IgD-negative memory B cell (primary cell): ENCODE data around the gene ITIH3. TPM values are rescaled to one million over a fixed set of nuclear protein-coding genes. Genes with fewer than 3 reads are reported as not detected.
A peak's percentile ranks its signal among the peaks of the same experiment; 100 is the strongest.

ENCODE experiments used
- H3K27ac Mint-ChIP-seq, 3 donors: one replicate each; pipeline ENCODE4 v1.8.0; 2020 to 2022; ENCODE audit warnings: mild to moderate bottlenecking in 3 of 3, mixed read lengths in 3 of 3, moderate library complexity in 1 of 3
- H3K27me3 Mint-ChIP-seq: one replicate; pipeline ENCODE4 v1.8.0; 2021; ENCODE audit warnings: mixed read lengths
- H3K36me3 Mint-ChIP-seq: one replicate; pipeline ENCODE4 v1.8.0; 2020; ENCODE audit warnings: mild to moderate bottlenecking, mixed read lengths
- H3K4me1 Mint-ChIP-seq, 3 donors: one replicate each; pipeline ENCODE4 v1.8.0; 2020 to 2022; ENCODE audit warnings: mixed read lengths in 3 of 3, mild to moderate bottlenecking in 1 of 3
- H3K4me3 Mint-ChIP-seq, 4 donors: one replicate each; pipeline ENCODE4 v1.8.0; 2020 to 2022; ENCODE audit warnings: mild to moderate bottlenecking in 4 of 4, mixed read lengths in 4 of 4, moderate library complexity in 3 of 4
- H3K9me3 Mint-ChIP-seq, 3 donors: one replicate each; pipeline ENCODE4 v1.8.0; 2020 to 2021; ENCODE audit warnings: mixed read lengths in 3 of 3, mild to moderate bottlenecking in 1 of 3
- polyA plus RNA-seq: library from polyadenylated mRNA; unstranded; fragments of 300-500 nt; fragmentation: Illumina TruSeq; gene quantifications from one replicate; pipeline ENCODE4 v1.2.3, GENCODE V29; 2021

Gene ITIH3
- polyA plus RNA-seq, result not detected

- H3K27ac Mint-ChIP-seq, result no peak within 1 kb of the TSS
- H3K36me3 Mint-ChIP-seq, result peaks cover 2% of the 10 kb centered on the region
- no peaks in the 10 kb centered on the region for H3K4me1 Mint-ChIP-seq
- H3K27me3 Mint-ChIP-seq, result no peaks in the 10 kb centered on the region
- no peak within 1 kb of the TSS for H3K4me3 Mint-ChIP-seq
- H3K9me3 Mint-ChIP-seq, result no peaks in the 10 kb centered on the region
Measured at GRCh38 chr3:52794612-52795099, at the start of gene ITIH3. Gene ITIH3 (plus strand): TSS chr3:52794796. CDS start chr3:52794804, 8 bp downstream.

DNA sequence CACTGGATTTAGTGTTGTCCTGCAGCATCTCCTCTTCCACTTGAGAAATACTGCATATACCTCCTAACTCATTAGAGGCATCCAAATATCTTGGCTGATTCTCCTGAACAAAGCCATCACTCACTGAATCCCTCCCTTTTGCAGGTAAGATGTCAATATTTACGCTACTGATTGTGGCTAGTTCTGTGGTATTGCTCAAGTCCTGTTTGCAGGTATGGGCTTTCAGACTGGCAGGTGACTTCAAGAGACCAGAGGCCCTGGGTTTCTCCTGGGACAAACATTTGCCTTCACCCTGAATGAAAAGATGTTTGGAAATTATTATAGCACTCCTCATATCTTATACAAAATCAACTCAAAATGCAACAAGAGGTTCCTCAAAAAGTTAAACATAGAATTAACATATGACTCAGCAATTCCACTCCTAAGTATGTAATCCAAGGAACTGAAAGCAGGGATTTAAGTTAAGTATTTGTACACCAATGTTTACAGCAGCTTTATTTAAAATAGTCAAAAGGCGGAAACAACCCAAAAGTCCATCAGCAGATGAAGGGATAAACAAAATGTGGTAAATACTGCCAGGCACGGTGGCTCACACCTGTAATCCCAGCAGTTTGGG lies 42.4 kb upstream of the ITIH3 start:
- no peaks in the 10 kb centered on the region for H3K36me3 Mint-ChIP-seq

DNA sequence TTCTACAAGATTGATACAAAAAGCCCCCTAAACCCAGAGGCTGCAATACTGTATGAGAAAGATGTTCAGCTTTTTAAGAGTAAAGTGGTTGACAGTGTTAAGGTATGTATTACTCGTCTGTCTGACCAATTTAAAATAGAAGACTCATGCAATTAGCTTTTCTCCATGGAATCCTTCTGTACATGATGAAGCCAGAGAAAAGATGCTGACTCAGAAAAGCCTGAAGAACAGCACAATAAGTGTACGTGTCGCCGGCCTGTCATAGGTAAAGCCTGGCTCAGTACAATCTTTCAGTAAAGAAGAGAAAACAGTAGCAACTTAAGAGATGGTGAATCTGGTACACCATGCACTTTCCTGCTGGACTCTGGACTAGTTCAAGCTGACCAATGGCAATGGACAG lies 40.2 kb upstream of the ITIH3 start:
- Mint-ChIP-seq H3K36me3 (peaks cover 3% of the 10 kb centered on the region), H3K4me3 (no peak overlapping the region), H3K27me3 (no peaks in the 10 kb centered on the region), H3K27ac (no peak overlapping the region), H3K9me3 (no peaks in the 10 kb centered on the region), H3K4me1 (peaks cover 0 to 1% (median 0%) of the 10 kb centered on the region in 3 donors)

More for the DNA sequence above, 42.4 kb upstream of the ITIH3 start:
- Mint-ChIP-seq H3K27me3 (no peaks in the 10 kb centered on the region), H3K4me3 (no peak overlapping the region), H3K9me3 (no peaks in the 10 kb centered on the region), H3K27ac (peak overlapping the region in 1 of 3 donors; percentile 46), H3K4me1 (peaks cover 0 to 3% (median 0%) of the 10 kb centered on the region in 3 donors)

DNA sequence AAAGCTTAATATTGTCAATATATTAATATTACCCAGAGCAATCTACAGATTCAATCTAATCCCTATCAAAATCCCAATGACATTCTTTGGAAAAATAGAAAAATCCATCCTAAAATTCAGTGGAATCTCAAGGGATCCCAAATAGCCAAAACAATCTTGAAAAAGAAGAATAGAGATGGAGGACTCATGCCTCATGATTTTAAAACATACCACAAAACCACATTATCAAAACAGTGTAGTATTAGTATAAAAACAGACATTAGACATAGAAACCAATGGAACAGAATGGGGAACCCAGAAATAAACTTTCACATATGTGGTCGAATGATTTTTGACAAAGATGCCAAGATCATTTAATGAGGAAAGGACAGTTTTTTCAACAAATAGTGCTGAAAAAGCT lies 38.5 kb upstream of the ITIH3 start:
- Mint-ChIP-seq H3K4me3 (no peak overlapping the region), H3K27ac (no peak overlapping the region), H3K36me3 (peaks cover 3% of the 10 kb centered on the region), H3K9me3 (no peaks in the 10 kb centered on the region), H3K4me1 (peaks cover 0 to 1% (median 0%) of the 10 kb centered on the region in 3 donors), H3K27me3 (no peaks in the 10 kb centered on the region)

DNA sequence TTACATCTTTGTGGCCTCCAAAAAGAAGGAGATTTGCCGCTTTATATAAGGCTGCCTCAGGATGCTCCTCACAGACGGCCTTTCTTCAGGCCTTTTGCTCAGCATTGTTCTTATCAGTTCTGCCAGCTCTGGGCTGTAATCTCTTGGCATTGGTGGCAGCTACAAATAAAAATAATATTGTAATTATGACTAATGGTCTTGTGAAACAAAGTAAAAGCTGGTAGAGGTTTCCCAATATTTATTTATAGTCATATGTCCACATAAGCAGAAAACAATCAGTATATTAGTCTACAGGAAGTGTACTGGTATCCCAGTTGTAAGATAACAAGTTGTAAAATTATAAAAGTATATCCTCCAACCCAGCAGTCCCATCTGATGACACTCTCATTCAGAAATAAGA lies 31.1 kb upstream of the ITIH3 start:
- Mint-ChIP-seq H3K27me3 (no peaks in the 10 kb centered on the region), H3K27ac (no peak overlapping the region), H3K4me3 (no peak overlapping the region), H3K9me3 (no peaks in the 10 kb centered on the region), H3K4me1 (no peaks in the 10 kb centered on the region), H3K36me3 (peaks cover 15% of the 10 kb centered on the region)

DNA sequence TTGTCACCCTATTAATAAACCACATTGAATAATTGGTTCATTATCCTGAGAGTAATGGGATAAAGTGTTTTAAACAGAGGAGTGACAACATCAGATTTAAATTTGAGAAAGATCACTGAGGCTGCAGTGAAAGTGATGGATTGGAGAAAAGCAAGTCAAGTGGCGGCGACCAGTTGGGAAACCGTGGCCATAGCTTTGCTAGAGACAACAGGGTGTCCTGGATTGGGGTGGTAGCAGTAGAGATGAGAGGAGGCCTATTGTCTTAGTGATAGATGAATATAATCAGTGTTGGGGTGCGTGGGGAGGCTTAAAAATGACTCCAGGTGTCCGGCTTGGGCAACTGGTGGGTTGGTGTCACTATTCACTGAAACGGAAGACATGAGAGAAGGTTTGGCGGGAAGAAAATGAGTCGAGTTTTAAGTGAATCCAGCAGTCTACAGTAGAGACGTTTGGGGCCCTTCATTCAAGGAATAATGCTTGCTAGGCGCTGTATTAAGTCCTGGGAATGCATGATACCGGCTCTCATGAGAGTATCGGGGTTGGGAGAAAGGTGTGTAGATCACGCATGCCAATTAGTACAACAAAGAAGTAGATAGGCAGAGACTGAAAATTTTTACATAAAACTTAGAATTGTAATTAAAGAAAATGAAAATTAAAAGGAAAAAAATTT lies 24.7 kb upstream of the ITIH3 start:
- Mint-ChIP-seq H3K36me3 (peaks cover 3% of the 10 kb centered on the region), H3K27me3 (no peaks in the 10 kb centered on the region), H3K4me3 (peak overlapping the region; percentile 92 to 100 (median 94)), H3K27ac (peak overlapping the region in 2 of 3 donors; percentile 85), H3K9me3 (no peaks in the 10 kb centered on the region), H3K4me1 (peaks cover 16 to 18% (median 16%) of the 10 kb centered on the region in 3 donors)

DNA sequence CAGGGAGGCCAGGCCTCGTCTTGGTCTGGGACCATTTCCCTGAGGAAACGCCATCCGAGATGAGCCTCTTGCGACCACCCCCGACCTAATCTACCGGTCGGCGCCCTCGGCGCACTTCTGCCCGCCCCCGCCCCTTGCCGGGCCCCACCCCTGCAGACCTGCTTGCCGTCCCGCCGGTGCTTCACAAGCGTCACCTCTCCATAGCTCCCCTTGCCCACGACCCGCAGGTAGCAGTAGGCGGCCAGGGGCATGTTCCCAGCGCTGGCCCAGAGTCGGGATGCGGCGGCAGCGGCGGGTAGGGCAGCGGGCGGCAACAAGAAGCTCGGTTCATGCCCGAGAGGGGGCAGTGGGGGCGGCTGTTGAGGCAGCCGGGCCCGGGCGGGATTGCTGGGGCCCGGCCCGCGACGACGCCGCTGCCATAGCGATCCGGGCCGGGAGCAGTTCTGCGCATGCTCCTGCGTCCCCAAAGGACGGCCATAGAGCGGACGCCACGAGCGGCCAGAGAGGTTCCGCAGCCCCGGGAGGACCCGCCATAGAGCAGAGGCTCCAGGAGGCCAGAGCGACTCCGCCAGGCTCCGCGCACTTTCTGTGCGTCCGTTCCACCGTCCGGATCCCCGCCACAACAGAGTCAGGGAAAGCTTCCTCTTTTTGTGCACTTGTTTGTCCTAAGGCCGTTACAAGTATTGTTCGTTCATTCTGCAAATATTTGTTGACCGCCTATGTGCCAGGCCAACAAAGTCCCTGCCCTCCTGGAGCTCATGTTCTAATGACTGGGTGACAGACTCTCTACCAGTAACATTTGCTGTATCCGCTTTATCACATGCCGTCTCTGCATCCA lies 23.9 kb upstream of the ITIH3 start, which contains the start of gene NEK4:
NEK4 (minus strand) TSS at position 445 of the 838 bp plus-strand sequence; CDS start at position 251, 194 bp downstream.
- H3K27me3 Mint-ChIP-seq, result no peaks in the 10 kb centered on the region
- H3K4me3 Mint-ChIP-seq, result peak within 1 kb of the TSS; percentile 92 to 100 (median 94)
- H3K4me1 Mint-ChIP-seq, result peaks cover 16 to 18% (median 16%) of the 10 kb centered on the region in 3 donors
- H3K27ac Mint-ChIP-seq, result peak within 1 kb of the TSS; percentile 82 to 97 (median 85)
- no peaks in the 10 kb centered on the region for H3K9me3 Mint-ChIP-seq
- peaks cover 3% of the 10 kb centered on the region for H3K36me3 Mint-ChIP-seq

- H3K9me3 Mint-ChIP-seq, result no peaks in the 10 kb centered on the region
- no peaks in the 10 kb centered on the region for H3K27me3 Mint-ChIP-seq
- peaks cover 16 to 18% (median 16%) of the 10 kb centered on the region in 3 donors for H3K4me1 Mint-ChIP-seq
- peaks cover 3% of the 10 kb centered on the region for H3K36me3 Mint-ChIP-seq
- H3K4me3 Mint-ChIP-seq, result peak overlapping the region; percentile 92 to 100 (median 94)
- peak overlapping the region; percentile 82 to 97 (median 84) for H3K27ac Mint-ChIP-seq
Measured at GRCh38 chr3:52771334-52771681, 23.3 kb upstream of the ITIH3 start.

GRCh38 chr3:52771702-52772101 lies 22.9 kb upstream of the ITIH3 start:
- Mint-ChIP-seq H3K4me3 (peak overlapping the region; percentile 87 to 94 (median 92)), H3K36me3 (peaks cover 3% of the 10 kb centered on the region), H3K27ac (peak overlapping the region in 2 of 3 donors; percentile 27 to 82), H3K27me3 (no peaks in the 10 kb centered on the region), H3K4me1 (peaks cover 16 to 18% (median 16%) of the 10 kb centered on the region in 3 donors), H3K9me3 (no peaks in the 10 kb centered on the region)

GRCh38 chr3:52773361-52774065 lies 21.1 kb upstream of the ITIH3 start:
- Mint-ChIP-seq H3K4me3 (peak overlapping the region in 2 of 4 donors; percentile 11 to 13), H3K36me3 (peaks cover 3% of the 10 kb centered on the region), H3K27me3 (no peaks in the 10 kb centered on the region), H3K27ac (no peak overlapping the region), H3K9me3 (no peaks in the 10 kb centered on the region), H3K4me1 (peaks cover 16 to 18% (median 16%) of the 10 kb centered on the region in 3 donors)

- no peaks in the 10 kb centered on the region for H3K9me3 Mint-ChIP-seq
- H3K27ac Mint-ChIP-seq, result peak overlapping the region in 1 of 3 donors; percentile 30
- peaks cover 2% of the 10 kb centered on the region for H3K36me3 Mint-ChIP-seq
- H3K4me1 Mint-ChIP-seq, result peaks cover 17 to 19% (median 18%) of the 10 kb centered on the region in 3 donors
- no peaks in the 10 kb centered on the region for H3K27me3 Mint-ChIP-seq
- peak overlapping the region in 1 of 4 donors; percentile 11 for H3K4me3 Mint-ChIP-seq
Measured at GRCh38 chr3:52774066-52774713, 20.4 kb upstream of the ITIH3 start.

DNA sequence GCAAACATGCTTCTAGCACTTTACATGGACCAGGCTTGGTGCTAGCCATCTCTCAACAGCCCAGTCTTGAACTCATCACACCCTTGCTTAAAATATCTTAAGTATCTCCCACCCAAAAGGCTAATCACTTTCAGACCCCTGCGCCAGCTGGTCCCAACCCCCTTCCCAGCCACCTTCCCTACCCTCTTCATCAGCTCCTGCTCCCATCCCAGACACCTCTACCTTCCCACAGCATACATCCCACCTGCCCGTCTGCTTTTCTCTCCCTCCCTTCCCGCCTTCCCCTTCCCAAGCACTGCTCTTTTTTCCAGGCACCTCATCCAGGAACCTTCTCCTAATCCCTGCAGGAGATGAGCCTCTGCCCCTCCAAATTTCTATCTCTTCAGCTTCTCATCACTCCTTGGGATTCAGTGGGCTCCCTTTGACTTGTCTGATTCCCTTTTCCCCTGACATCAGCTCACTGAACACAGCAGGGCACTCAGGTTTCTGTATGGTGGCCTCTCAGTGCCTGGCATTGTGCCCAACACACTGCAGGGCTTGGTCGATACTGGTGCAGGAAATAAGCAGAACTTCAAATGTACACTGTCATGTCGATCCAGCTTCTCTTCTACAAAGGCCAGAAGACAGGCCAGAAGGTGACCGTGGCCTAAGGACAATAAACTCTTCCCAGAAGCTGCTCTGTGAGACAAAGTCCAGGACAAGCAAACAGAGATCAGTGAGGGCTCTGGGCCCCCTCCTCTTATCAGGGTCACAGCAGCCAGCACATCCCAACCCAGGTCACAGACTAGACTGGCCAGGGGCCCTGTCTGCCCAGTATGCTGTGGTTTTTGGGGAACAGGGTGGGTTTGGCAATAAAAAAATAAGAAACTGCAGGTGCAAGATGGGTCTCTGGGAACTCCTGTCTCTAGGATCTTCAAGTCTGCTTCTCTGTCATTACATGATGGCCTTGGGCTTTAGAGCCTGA lies 19.4 kb upstream of the ITIH3 start:
- H3K4me3 Mint-ChIP-seq, result peak overlapping the region in 2 of 4 donors; percentile 33 to 73
- no peaks in the 10 kb centered on the region for H3K27me3 Mint-ChIP-seq
- H3K4me1 Mint-ChIP-seq, result peaks cover 14 to 17% (median 14%) of the 10 kb centered on the region in 3 donors
- peak overlapping the region in 1 of 3 donors; percentile 15 for H3K27ac Mint-ChIP-seq
- no peaks in the 10 kb centered on the region for H3K36me3 Mint-ChIP-seq
- no peaks in the 10 kb centered on the region for H3K9me3 Mint-ChIP-seq

DNA sequence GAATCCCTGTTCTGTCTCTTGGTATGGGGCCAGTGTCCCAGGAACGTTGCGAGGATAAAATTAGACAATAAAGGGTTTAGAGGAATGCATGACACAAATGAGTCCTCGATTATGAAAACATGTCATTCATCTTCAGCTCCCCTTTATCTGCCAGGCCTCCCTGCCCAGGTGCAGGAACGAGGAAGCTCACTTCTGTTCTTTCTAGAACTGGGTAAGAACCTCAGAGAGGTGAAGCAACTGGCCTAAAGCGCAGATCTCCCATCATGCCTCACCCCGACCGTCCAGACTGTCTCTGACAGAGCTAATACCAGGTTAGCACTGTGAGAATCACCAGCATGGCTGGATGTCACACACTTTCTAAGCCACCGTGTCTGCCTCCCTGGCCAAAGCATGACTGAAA lies 18.7 kb upstream of the ITIH3 start:
- no peaks in the 10 kb centered on the region for H3K36me3 Mint-ChIP-seq
- no peaks in the 10 kb centered on the region for H3K9me3 Mint-ChIP-seq
- peaks cover 13 to 16% (median 13%) of the 10 kb centered on the region in 3 donors for H3K4me1 Mint-ChIP-seq
- H3K4me3 Mint-ChIP-seq, result peak overlapping the region in 1 of 4 donors; percentile 33
- peak overlapping the region in 1 of 3 donors; percentile 15 for H3K27ac Mint-ChIP-seq
- H3K27me3 Mint-ChIP-seq, result no peaks in the 10 kb centered on the region
